Breast epithelium (tissue), 4 donors: ENCODE results near the gene NCS1. TPM values are rescaled to one million over a fixed set of nuclear protein-coding genes. Genes with fewer than 3 reads are reported as not detected.

ENCODE experiments used
- DNase-seq, 2 donors: peaks; one replicate each; pipeline ENCODE4 v3.0.0-alpha.2; 2019; ENCODE audit warnings: low spot score in 2 of 2
- H3K27ac ChIP-seq, 2 donors: fragments of 200-600 bp; sonication (generic) in 1 of 2; one replicate each; pipeline ENCODE4 v1.5.1; 2016 to 2019; ENCODE audit warnings: mild to moderate bottlenecking in 1 of 2
- H3K27me3 ChIP-seq, 2 donors: fragments of 200-600 bp; sonication (generic) in 1 of 2; one replicate each; pipeline versions ENCODE4 v1.5.1 to v1.6.0; 2017 to 2019; ENCODE audit warnings: control low read depth in 1 of 2, mild to moderate bottlenecking in 1 of 2
- H3K36me3 ChIP-seq: fragments of 200-600 bp; one replicate; pipeline ENCODE4 v1.5.1; 2019
- H3K4me1 ChIP-seq, 2 donors: fragments of 200-600 bp; sonication (generic); one replicate each; pipeline ENCODE4 v1.5.1; 2016 to 2019; ENCODE audit warnings: control low read depth in 1 of 2
- H3K4me3 ChIP-seq, 3 donors: fragments of 200-600 bp; sonication (generic); 1 replicate in 2 of 3; 2 replicates in 1 of 3; pipeline ENCODE4 v1.5.1; 2016 to 2019; ENCODE audit warnings: mild to moderate bottlenecking in 3 of 3, moderate library complexity in 2 of 3
- H3K9me3 ChIP-seq, 2 donors: fragments of 200-600 bp; sonication (generic) in 1 of 2; one replicate each; pipeline ENCODE4 v1.5.1; 2016 to 2019; ENCODE audit warnings: control low read depth in 1 of 2
- CTCF ChIP-seq, 3 donors: fragments of 450-650 bp; IDR thresholded peaks; one replicate each; pipeline ENCODE4 v1.5.1; 2016 to 2017; ENCODE audit warnings: antibody characterized with exemption in 3 of 3, mild to moderate bottlenecking in 3 of 3, moderate library complexity in 3 of 3
- POLR2A ChIP-seq: fragments of 450-650 bp; IDR thresholded peaks from one replicate; pipeline ENCODE4 v1.6.1; 2016; ENCODE audit warnings: antibody characterized with exemption, mild to moderate bottlenecking, moderate library complexity
- POLR2AphosphoS5 ChIP-seq, 3 donors: sonication (generic); formaldehyde crosslinking; IDR thresholded peaks; one replicate each; pipeline ENCODE4 v1.6.1; 2017; ENCODE audit warnings: antibody characterized with exemption in 3 of 3
- intact Hi-C: fragments of 100-400 bp; cut with DNase I; formaldehyde crosslinking; loops from one replicate; pipeline ENCODE4 v1.15.1; 2023; ENCODE audit warnings: low total_unique reads
- total RNA-seq, 3 donors: library from RNA; depleted of rRNA; stranded (reverse); fragments of >200 nt; gene quantifications; one replicate each; pipeline ENCODE4 v1.1.0, GENCODE V29; 2016

The NCS1 gene
- total RNA-seq, 3 donors from 2014 or later = 3.2 to 3.9 (median 3.4) TPM

DNA sequence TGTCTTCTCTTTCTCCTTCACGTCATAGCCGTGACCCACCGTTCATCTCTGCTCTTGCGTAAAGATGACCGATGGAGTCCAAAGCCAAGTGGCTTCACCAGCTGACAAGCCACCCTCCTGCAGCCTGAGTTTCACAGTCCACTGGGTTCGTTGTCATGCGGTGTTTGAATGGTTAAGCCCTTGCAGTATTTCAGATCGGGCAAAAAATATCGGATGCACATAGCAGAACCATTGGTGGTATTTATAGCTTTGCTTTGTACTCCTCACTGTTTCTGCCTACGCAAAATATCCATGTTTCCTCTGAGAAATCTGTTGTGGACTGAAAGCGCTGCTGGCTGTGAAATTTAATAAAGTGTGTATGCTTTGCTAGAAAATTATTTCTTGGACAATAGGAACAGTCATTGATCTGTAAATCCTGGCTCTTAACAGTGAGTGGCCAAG is 34.5 kb upstream of the NCS1 start:
- Histone ChIP-seq H3K36me3 (no peaks in the 10 kb centered on the region), H3K27ac (peak overlapping the region; percentile 41 to 45), H3K27me3 (no peaks in the 10 kb centered on the region), H3K4me3 (no peak overlapping the region), H3K4me1 (no peaks in the 10 kb centered on the region), H3K9me3 (no peaks in the 10 kb centered on the region)
- no peak for DNase-seq
- no peak for TF ChIP-seq POLR2A
- TF ChIP-seq CTCF (IDR thresholded peaks at IDR 0.05) = no peak
- TF ChIP-seq POLR2AphosphoS5 (IDR thresholded peaks at IDR 0.05) = no peak
- intact Hi-C loops = loop anchor here (5.0 kb wide), 1 partner anchor 680 kb away; no protein-coding TSS in a partner anchor

GRCh38 chr9:130138171-130138653 is 34.0 kb upstream of the NCS1 start:
- intact Hi-C loops = loop anchor here (5.0 kb wide), 1 partner anchor 679 kb away; no protein-coding TSS in a partner anchor
- no peak for TF ChIP-seq POLR2A
- no peak for TF ChIP-seq POLR2AphosphoS5 (IDR thresholded peaks at IDR 0.05)
- TF ChIP-seq CTCF (IDR thresholded peaks at IDR 0.05) = no peak
- Histone ChIP-seq H3K27me3 (no peaks in the 10 kb centered on the region), H3K4me3 (no peak overlapping the region), H3K4me1 (no peaks in the 10 kb centered on the region), H3K9me3 (no peaks in the 10 kb centered on the region), H3K27ac (peak overlapping the region; percentile 41 to 45), H3K36me3 (no peaks in the 10 kb centered on the region)
- peak in 1 of 2 donors; percentile 44 for DNase-seq

GRCh38 chr9:130138791-130139190 is 33.4 kb upstream of the NCS1 start:
- H3K4me3 ChIP-seq = no peak overlapping the region
- H3K4me1 ChIP-seq = no peaks in the 10 kb centered on the region
- intact Hi-C loops = loop anchor here (5.0 kb wide), 1 partner anchor 679 kb away; no protein-coding TSS in a partner anchor
- TF ChIP-seq CTCF (IDR thresholded peaks at IDR 0.05) = peak in 1 of 3 donors; percentile 9
- peak in 1 of 3 donors; percentile 10 for TF ChIP-seq POLR2AphosphoS5 (IDR thresholded peaks at IDR 0.05)
- TF ChIP-seq POLR2A = no peak
- no peaks in the 10 kb centered on the region for H3K36me3 ChIP-seq
- H3K27ac ChIP-seq = peak overlapping the region; percentile 45 to 69
- peak in 1 of 2 donors; percentile 76 for DNase-seq
- no peaks in the 10 kb centered on the region for H3K27me3 ChIP-seq
- H3K9me3 ChIP-seq = no peaks in the 10 kb centered on the region

DNA sequence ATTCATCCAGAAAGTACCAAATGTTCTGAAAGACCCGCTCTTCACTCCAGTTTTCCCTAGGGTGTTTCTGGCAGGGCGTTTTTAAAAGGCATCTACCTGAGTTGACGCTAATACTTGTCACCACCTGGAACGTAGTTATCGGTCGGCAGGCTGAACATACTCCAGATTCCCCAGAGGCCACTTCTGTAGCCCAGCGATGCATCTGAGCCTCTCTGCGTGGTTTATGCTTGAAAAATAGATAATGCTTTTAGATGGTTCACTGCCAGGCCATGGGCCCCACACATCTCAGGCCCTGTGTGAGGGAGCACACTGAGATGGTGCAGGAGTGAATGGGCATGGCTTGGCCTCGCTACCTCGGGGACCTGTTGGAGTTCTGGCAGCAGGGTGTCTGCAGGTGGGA is 33.0 kb upstream of the NCS1 start:
- intact Hi-C loops = loop anchor here (5.0 kb wide), 1 partner anchor 678 kb away; no protein-coding TSS in a partner anchor
- TF ChIP-seq CTCF (IDR thresholded peaks at IDR 0.05) (no peak), POLR2A (no peak), POLR2AphosphoS5 (IDR thresholded peaks at IDR 0.05) (no peak)
- no peaks in the 10 kb centered on the region for H3K27me3 ChIP-seq
- H3K9me3 ChIP-seq = no peaks in the 10 kb centered on the region
- no peak for DNase-seq
- H3K4me3 ChIP-seq = no peak overlapping the region
- no peaks in the 10 kb centered on the region for H3K36me3 ChIP-seq
- peak overlapping the region; percentile 45 to 69 for H3K27ac ChIP-seq
- no peaks in the 10 kb centered on the region for H3K4me1 ChIP-seq

DNA sequence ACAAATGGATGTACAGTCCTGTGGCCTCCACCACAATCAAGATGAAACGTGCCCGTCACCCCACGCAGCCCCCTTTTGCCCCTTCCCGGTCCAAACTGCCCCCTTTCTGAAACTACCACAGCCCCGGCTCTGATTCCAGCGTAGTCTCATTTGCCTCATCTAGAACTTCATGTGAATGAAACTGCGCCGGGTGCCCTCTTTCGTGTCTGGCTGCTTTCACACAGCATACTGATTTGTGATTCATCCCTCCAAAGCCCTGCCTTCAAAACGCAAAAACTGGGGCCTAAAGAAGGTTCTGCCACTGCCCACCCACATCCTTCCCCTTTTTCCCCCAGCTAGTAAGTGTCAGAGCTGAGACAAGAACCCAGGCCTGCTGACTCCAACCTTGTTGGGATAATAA is 31.5 kb upstream of the NCS1 start:
- H3K4me3 ChIP-seq = no peak overlapping the region
- H3K9me3 ChIP-seq = no peaks in the 10 kb centered on the region
- no peak for TF ChIP-seq POLR2AphosphoS5 (IDR thresholded peaks at IDR 0.05)
- TF ChIP-seq CTCF (IDR thresholded peaks at IDR 0.05) = no peak
- TF ChIP-seq POLR2A = no peak
- intact Hi-C loops = no loop called here
- H3K36me3 ChIP-seq = no peaks in the 10 kb centered on the region
- H3K27ac ChIP-seq = no peak overlapping the region
- no peak for DNase-seq
- H3K27me3 ChIP-seq = no peaks in the 10 kb centered on the region
- H3K4me1 ChIP-seq = no peaks in the 10 kb centered on the region
